H4 (cell line): Measurements from ENCODE around the gene ABCA3. TPM values are rescaled to one million over a fixed set of nuclear protein-coding genes. Genes with fewer than 3 reads are reported as not detected.
"Not testable (repeated sequence)": the region's sequence is repeated elsewhere in the genome, so short reads cannot be mapped to it uniquely, and the experiment has no call there.

Source experiments
- DNase-seq: peaks from one replicate; pipeline ENCODE4 v3.0.0-alpha.2; 2015; ENCODE audit warnings: low spot score
- total RNA-seq: library from RNA; depleted of rRNA; stranded (reverse); fragments of >200 nt; shearing (Covaris generic); gene quantifications from 2 replicates; pipeline ENCODE4 v1.2.3, GENCODE V29; 2014

Gene ABCA3
- total RNA-seq, 1 experiment from 2014 or later = 0.25 TPM

DNA sequence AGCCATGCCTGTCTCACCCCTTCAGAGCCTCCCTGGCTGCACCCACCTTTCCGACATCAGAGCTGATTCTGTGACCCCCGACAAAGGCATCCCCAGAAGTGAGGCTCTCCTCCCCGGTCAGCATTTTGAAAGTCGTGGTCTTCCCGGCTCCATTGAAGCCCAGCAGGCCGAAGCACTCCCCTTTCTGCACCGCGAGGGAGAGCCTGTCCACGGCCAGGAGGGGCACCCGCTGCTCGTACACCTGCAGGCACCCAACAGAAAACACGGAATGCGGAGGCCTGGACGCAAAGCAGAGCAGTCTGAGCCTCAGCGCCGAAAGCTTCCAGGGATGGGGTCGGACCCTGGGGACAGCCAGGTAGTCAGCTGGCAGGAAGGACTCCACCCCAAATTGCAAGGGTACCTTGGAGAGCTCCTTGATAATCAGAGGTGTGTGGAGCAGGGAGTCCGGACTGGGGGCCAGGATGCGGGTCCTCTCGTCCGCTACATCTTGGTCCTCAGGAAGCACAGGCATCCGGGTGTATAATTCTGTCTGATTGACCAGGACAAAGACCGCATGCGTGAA is 59.5 kb downstream of the ABCA3 start:
- no peak for DNase-seq

- no peak for DNase-seq
Observed at GRCh38 chr16:2280461-2280860, 60.1 kb downstream of the ABCA3 start.

GRCh38 chr16:2278956-2279800 is 61.4 kb downstream of the ABCA3 start:
- DNase-seq = no peak

- no peak for DNase-seq
Observed at GRCh38 chr16:2278272-2278608, 62.3 kb downstream of the ABCA3 start.

- no peak for DNase-seq
Observed at GRCh38 chr16:2277466-2278271, 62.9 kb downstream of the ABCA3 start.

- DNase-seq = no peak
Observed at GRCh38 chr16:2276368-2277195, 63.9 kb downstream of the ABCA3 start.

GRCh38 chr16:2275476-2276367 is 64.8 kb downstream of the ABCA3 start:
- no peak for DNase-seq

DNA sequence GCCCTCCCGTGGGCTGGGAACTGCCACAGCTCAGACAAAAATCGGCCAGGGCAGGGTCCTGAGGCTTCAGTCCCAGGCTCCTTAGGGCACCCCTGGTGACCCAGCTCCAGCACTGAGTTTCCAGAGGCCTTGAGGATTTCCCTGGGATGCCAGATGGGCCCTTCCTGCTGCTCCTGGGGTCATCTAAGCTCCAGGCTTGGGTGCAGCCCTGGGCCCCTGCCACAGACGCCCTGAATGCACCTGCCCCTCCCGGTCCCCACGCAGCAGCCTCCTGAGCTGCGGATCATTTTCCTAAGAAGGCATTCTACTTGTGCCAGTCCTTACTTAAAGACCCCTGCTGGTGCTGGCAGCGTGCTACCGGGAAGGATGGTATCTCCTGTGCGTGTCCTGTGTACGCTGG is 66.6 kb downstream of the ABCA3 start:
- DNase-seq = no peak

DNA sequence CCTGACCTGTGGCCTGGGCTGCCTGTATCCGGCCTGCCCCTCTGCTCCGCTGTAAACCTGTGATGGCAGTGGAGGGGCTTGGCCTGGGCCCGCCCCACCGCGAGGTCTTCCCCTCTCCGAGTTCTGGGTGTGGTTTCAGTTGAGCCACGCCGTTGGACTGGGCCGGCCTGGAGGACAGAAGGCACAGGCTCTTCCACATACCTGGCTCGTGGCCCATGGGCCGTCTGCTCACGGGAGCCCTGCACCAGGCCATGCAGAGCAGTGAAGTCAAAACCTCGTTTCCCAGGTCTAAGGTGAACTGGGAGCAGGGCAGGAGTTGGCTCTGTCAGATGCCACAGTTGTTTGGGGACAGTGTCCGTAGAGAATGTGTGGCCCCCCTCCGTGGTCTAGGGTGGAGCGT is 67.0 kb downstream of the ABCA3 start:
- no peak for DNase-seq

GRCh38 chr16:2271848-2272461 is 68.6 kb downstream of the ABCA3 start:
- DNase-seq = no peak

DNA sequence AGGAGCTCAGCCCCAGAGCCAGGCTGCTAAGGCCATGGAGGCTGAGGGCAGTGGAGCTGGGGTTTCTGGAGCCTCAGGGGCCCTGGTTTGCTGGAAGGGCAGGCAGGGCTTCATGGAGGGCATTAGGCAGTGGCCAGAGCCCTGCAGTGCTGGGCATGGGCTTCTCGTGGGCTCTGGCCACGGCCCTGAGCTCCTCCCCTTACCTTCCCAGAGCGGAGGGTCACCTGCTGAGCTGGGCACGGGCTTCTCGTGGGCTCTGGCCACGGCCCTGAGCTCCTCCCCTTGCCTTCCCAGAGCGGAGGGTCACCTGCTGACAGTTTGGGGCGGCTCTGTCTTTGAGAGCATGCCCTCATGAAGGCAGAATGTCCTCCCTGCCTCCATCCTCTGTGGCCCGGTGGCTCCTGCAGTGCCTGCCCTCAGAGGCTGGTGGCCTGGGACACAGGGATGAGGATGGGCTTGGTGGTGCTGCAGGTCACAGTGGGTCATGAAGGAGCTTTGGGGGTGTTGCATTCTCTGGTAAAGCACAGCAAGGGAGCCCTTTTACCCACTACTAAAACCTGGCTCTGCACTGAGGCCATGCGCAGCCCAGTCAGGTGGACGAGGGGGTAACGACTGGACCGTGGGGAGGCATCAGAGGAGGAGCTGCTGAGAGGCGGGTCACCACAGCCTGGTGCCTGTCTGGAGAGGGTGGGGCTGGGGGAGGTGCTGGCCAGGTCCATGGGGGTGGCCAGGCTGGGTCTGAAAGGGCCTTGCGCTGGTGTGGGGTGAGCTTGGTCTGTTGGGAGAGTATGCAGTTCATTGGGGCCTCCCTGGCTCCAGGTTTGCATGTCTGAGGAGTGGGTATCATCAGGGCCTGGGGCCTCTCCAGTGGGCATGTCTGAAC is 69.7 kb downstream of the ABCA3 start:
- DNase-seq = no peak

GRCh38 chr16:2270070-2270462 is 70.5 kb downstream of the ABCA3 start:
- DNase-seq = no peak

DNA sequence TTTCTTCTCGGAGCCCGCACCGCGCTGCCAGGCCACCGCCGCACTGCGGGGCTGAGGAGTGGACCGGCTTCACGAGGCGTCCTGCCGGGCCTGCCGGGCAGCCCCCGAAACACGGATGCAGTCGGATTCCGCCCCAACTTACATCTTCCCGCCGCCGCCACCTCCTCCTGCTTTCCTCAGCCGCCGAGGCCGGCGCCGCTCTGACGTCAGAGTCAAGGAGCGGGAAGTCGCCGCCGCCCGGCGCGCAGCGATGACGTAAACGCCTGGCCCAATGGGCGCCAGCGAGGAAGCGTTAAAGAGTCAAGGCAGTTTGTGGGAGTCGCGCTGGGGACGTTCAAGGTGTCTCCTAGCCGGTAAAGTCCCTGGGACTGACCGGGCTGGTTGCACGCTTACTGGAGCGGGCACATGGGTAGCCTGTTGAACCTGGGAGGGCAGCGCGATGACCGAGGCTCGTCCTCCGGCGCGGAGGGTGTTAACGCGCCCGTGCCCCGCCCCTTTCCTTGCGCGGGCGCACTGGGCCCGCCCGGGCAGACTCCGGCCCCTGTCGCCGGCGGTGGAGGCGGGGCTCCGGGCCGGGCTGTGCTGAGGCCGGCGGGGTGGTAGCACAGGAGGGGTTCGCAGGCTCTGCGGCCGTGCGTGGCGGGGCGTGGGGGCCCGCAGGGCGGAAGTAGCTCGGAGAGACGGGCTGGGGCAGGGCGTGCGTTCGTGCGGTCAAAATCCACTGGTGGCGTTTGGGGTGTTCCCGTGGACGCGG is 72.4 kb downstream of the ABCA3 start, which contains the start of gene RNPS1:
Gene RNPS1, minus strand, starts transcription at position 214 of the 754 bp plus-strand sequence. CDS start 3,483 bp downstream, outside the sequence.
- DNase-seq = peak; percentile 89

DNA sequence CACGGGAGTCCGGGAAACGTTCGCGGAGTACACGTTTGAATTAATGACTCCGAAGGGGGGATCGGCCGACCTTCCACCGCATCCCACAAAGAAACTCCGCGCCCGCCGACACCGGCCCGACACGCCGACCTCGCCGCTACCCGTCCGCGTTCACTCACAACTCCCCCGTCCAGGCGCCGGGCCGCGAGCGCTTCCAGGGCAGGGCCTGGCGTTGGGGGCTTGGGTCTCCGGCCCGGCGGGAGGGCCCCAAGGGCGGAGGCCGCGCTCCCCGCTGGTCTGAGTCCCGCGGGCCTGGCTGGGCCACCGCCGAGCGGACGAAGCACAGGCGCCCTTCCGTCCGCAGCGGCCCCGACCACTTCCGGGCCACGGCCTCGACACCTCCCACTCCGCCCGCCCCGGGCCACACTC is 73.0 kb downstream of the ABCA3 start:
- DNase-seq = peak; percentile 36

GRCh38 chr16:2266887-2267286 is 73.6 kb downstream of the ABCA3 start:
- DNase-seq = not testable (repeated sequence)

DNA sequence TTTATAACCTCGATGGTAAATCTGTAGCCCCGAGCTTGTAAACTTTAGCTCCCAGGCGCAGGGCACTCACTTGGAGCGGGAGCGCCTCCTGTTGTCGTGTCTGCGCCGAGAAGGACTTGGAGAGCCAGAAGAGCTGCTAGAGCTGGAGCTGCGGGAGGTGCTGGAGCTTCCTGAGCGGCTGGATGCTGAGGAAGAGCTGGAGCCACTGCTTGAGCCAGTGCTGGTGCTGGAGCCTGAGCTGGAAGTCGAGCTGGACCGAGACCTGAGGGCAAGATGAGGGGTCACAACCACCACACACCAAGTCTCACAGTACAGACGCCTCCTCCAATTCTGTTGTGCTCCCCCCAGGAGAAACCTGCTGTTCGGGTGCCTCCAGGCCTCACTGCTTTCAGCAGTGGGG is 77.5 kb downstream of the ABCA3 start:
- not testable (repeated sequence) for DNase-seq

DNA sequence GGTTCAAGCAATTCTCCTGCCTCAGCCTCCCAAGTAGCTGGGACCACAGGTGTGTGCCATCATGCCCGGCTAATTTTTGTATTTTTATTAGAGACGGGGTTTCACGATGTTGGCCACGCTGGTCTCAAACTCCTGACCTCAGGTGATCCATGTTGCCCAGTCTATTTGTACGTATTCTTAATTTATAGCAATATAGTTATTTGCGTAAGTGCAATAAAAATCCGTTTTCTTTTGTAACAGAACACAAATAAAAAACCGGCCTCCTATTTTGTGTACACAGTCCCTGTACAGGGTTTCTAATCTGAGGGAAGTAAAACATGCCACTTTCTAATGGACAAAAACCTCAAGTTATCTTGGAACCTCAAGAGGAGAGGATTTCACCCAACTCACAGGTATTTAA is 80.3 kb downstream of the ABCA3 start:
- no peak for DNase-seq

GRCh38 chr16:2258530-2258929 is 82.0 kb downstream of the ABCA3 start:
- DNase-seq = not testable (repeated sequence)
